Heart right ventricle (tissue), 16 donors: ENCODE data around the gene GP2. TPM values are rescaled to one million over a fixed set of nuclear protein-coding genes. Genes with fewer than 3 reads are reported as not detected.
A peak's percentile ranks its signal among the peaks of the same experiment; 100 is the strongest.

ENCODE experiments used
- ATAC-seq, 8 donors: fragments of 200-7000 bp; cut with Tn5 transposase; one replicate each; pipeline ENCODE4 v1.9.1; 2020; ENCODE audit warnings: mild to moderate bottlenecking in 8 of 8, moderate library complexity in 8 of 8, moderate number of reproducible peaks in 1 of 8
- DNase-seq, 2 donors: peaks; one replicate each; pipeline ENCODE4 v3.0.0-alpha.2; 2020
- H3K27ac ChIP-seq, 10 donors: fragments of 200-600 bp; sonication (generic) in 2 of 10; one replicate each; pipeline versions ENCODE4 v1.5.0 to v1.8.0; 2020 to 2022; ENCODE audit warnings: mild to moderate bottlenecking in 3 of 10
- H3K27me3 ChIP-seq, 7 donors: fragments of 200-600 bp; one replicate each; pipeline ENCODE4 v1.8.0; 2021 to 2022; ENCODE audit warnings: mild to moderate bottlenecking in 2 of 7
- H3K36me3 ChIP-seq, 9 donors: fragments of 200-600 bp; sonication (generic) in 1 of 9; one replicate each; pipeline versions ENCODE4 v1.5.0 to v1.8.0; 2020 to 2022; ENCODE audit warnings: mild to moderate bottlenecking in 2 of 9
- H3K4me1 ChIP-seq, 9 donors: fragments of 200-600 bp; sonication (generic) in 1 of 9; one replicate each; pipeline versions ENCODE4 v1.5.0 to v1.8.0; 2020 to 2022; ENCODE audit warnings: mild to moderate bottlenecking in 4 of 9
- H3K4me3 ChIP-seq, 10 donors: fragments of 200-600 bp; sonication (generic) in 2 of 10; one replicate each; pipeline versions ENCODE4 v1.5.0 to v1.8.0; 2020 to 2022; ENCODE audit warnings: mild to moderate bottlenecking in 7 of 10, moderate library complexity in 2 of 10
- H3K9me3 ChIP-seq, 11 donors: fragments of 200-600 bp in 10 of 11; sonication (generic) in 2 of 11; one replicate each; pipeline versions ENCODE4 v1.5.0 to v1.8.0; 2013 to 2022; ENCODE audit warnings: mild to moderate bottlenecking in 2 of 11, control low read depth in 1 of 11, moderate library complexity in 1 of 11
- WGBS, 2 donors: extraction: QIAGEN DNeasy Blood & Tissue Kit; methylation state at CpG; one replicate each; pipeline ENCODE4 v1.1.7; 2013; ENCODE audit warnings: inconsistent platforms in 1 of 2; 5-methylcytosine and 5-hydroxymethylcytosine counted together
- intact Hi-C, 10 donors: fragments of 100-400 bp; cut with DNase I; formaldehyde crosslinking; loops; one replicate each; pipeline versions ENCODE4 v1.11.1 to v1.14.2; 2022
- polyA plus RNA-seq, 2 donors: library from polyadenylated mRNA; stranded (reverse); fragments of 200-250 nt; gene quantifications; one replicate each; pipeline ENCODE4 v1.2.3, GENCODE V29; 2013
- total RNA-seq, 10 donors: library from RNA; stranded (reverse); fragmentation: NEBNext Ultra II Directional in 3 of 10; extraction: Animal tissue kit (Norgen Biotek cat#: 25700) in 3 of 10; gene quantifications; one replicate each; pipeline versions ENCODE4 v1.2.1 to v1.2.4, GENCODE V29; 2021 to 2023
- TF ChIP-seq, protein P1 (sequence below), 9 donors: fragments of 200-600 bp; sonication (generic) in 2 of 9; IDR thresholded peaks; one replicate each; pipeline versions ENCODE4 v1.5.0 to v1.8.0; 2021 to 2022; ENCODE audit warnings: antibody characterized with exemption in 9 of 9, mild to moderate bottlenecking in 5 of 9, moderate library complexity in 1 of 9
- donor health status: Arrhythmogenic right ventricular cardiomyopathy.
- donor health status: ischemic (EF 13 %, LVEDD 7.1; RV severe dilation, severe dysfunction).
- donor health status: healthy with polysubstance abuse.
- donor health status: DM: no; HTN: yes; CAD: no.
- donor health status: DM: no; HTN: no; CAD: no.
- donor health status: ischemic (EF 25% LVEDD 6.9; RV normal size, moderate dysfunction).
- donor health status: ischemic (EF 25% LVEDD 5.7; RV mildly dilated, moderate dysfunction).
- donor health status: healthy.
- donor health status: DM: yes; HTN: yes; CAD: no.
- donor health status: Ischemic cardiomyopathy.
- donor health status: ischemic (EF 35%, LVEDD 5.7; RV mildly dilated, moderate dysfunction).
- donor health status: nonischemic (EF 11% LVEDD 7.7; RV severe dilation, severe dysfunction).
- donor health status: DM: yes; HTN: yes; CAD: no.
- donor health status: PGD.
- donor health status: ischemic (EF 29% LVEDD 5.4; RV normal size, mild dysfunction).
- donor health status: nonischemic (EF 23%, LVEDD 6.1; RV moderate dilation, normal function).

The GP2 gene
- total and polyA plus RNA-seq, 12 donors: 0.54 to 3.8 (median 2.6) TPM; not detected in 4

DNA sequence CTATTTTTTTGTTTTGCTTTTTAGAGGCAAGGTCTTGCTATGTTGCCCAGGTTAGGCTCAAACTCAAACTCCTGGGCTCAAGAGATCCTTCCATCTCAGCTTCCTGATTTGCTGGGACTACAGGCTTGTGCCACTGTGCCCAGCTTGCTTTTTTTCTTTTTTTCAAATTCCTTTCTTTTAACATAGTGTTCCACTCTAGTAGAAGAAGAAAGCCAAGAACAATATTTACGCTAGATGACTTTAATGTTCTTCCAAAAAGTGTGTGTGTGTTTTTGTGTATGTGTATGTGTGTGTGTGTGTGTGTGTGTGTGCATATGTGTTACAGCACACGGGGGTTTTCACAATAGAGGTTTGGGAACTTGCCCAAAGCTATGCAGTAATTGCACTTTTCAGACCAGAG lies 35.9 kb upstream of the GP2 start:
- WGBS, 2 donors: 72 to 75% methylated on average over 2 of the region's 2 CpGs
- DNase-seq: no peak

DNA sequence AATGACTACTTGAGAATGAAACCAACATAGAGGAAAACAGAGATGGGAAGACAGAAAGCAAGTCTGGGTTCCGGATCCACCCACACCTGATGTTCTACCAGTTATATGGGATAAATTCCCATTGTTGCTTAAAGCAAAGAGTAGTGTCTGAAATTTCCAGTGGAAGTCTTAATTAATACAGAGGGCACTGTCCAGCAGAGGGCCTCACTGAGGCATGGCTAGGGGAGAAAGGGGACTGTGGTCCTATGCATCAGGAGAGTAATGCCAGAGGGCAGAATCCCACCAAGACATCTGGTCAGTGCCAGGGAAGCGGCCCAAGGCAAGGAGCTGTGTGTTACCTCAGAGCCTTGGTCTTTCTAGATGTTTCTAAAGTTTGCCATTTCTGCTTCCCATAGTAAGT lies 32.7 kb upstream of the GP2 start:
- intact Hi-C loops: loop anchor here in 1 of 10 donors (10.0 kb wide), 1 partner anchor 65 kb away; no protein-coding TSS in a partner anchor
- TF ChIP-seq, protein P1, sequence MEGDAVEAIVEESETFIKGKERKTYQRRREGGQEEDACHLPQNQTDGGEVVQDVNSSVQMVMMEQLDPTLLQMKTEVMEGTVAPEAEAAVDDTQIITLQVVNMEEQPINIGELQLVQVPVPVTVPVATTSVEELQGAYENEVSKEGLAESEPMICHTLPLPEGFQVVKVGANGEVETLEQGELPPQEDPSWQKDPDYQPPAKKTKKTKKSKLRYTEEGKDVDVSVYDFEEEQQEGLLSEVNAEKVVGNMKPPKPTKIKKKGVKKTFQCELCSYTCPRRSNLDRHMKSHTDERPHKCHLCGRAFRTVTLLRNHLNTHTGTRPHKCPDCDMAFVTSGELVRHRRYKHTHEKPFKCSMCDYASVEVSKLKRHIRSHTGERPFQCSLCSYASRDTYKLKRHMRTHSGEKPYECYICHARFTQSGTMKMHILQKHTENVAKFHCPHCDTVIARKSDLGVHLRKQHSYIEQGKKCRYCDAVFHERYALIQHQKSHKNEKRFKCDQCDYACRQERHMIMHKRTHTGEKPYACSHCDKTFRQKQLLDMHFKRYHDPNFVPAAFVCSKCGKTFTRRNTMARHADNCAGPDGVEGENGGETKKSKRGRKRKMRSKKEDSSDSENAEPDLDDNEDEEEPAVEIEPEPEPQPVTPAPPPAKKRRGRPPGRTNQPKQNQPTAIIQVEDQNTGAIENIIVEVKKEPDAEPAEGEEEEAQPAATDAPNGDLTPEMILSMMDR (IDR thresholded peaks at IDR 0.05): peak in 4 of 9 donors; percentile 10 to 12 (median 10)
- ATAC-seq (no peak), DNase-seq (no peak)
- peaks cover 0 to 48% (median 23%) of the 10 kb centered on the region in 7 donors for H3K27me3 ChIP-seq
- 51 to 53% methylated on average over 2 of the region's 2 CpGs for WGBS, 2 donors
- H3K9me3 ChIP-seq: no peaks in the 10 kb centered on the region
- no peaks in the 10 kb centered on the region for H3K4me1 ChIP-seq
- H3K27ac ChIP-seq: no peak overlapping the region
- no peak overlapping the region for H3K4me3 ChIP-seq
- H3K36me3 ChIP-seq: no peaks in the 10 kb centered on the region

More for the DNA sequence above, 35.9 kb upstream of the GP2 start:
- TF ChIP-seq, protein P1 (IDR thresholded peaks at IDR 0.05): no peak
- Histone ChIP-seq H3K4me1 (no peaks in the 10 kb centered on the region), H3K27me3 (peaks cover 0 to 42% (median 10%) of the 10 kb centered on the region in 7 donors), H3K36me3 (no peaks in the 10 kb centered on the region), H3K4me3 (no peak overlapping the region), H3K27ac (no peak overlapping the region), H3K9me3 (peaks cover 0 to 2% (median 0%) of the 10 kb centered on the region in 11 donors)
- no peak for ATAC-seq
- intact Hi-C loops: no loop called here

DNA sequence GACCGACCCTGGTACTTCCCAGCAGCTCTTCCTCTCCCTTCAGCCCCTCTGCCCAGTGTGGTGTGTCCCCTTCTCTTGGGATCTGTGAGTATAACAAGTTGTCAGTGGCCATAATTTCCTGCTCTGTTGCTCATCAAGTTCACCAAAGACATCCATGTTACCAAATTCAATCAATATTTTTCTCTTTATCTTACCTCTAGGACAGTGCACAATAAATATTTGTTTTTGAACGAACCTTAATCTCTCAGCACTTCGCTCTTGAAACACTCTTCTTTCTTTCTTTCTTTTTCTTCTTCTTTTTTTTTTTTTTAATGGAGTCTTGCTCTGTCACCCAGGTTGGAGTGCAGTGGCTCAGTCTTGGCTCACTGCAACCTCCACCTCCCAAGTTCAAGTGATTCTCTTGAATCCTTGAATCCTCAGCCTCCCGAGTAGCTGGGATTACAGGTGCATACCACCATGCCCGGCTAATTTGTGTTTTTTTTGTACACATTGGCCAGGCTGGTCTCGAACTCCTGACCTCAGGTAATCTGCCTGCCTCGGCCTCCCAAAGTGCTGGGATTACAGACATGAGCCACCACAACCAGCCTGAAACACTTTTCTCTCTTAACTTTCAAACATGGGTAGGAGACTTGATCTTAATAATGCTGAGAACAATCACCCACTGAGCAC lies 27.9 kb upstream of the GP2 start:
- ATAC-seq: no peak
- TF ChIP-seq, protein P1 (IDR thresholded peaks at IDR 0.05): no peak
- 72 to 75% methylated on average over 7 of the region's 7 CpGs for WGBS, 2 donors

GRCh38 chr16:20353379-20353778 lies 26.1 kb upstream of the GP2 start:
- ATAC-seq (no peak), DNase-seq (no peak)
- intact Hi-C loops: loop anchor here in 1 of 10 donors (10.0 kb wide), 1 partner anchor 59 kb away; no protein-coding TSS in a partner anchor
- TF ChIP-seq, protein P1 (IDR thresholded peaks at IDR 0.05): no peak
- no peak overlapping the region for H3K27ac ChIP-seq
- H3K9me3 ChIP-seq: no peaks in the 10 kb centered on the region
- H3K36me3 ChIP-seq: no peaks in the 10 kb centered on the region
- peaks cover 0 to 61% (median 28%) of the 10 kb centered on the region in 7 donors for H3K27me3 ChIP-seq
- H3K4me3 ChIP-seq: no peak overlapping the region
- no peaks in the 10 kb centered on the region for H3K4me1 ChIP-seq

More for the DNA sequence above, 27.9 kb upstream of the GP2 start:
- intact Hi-C loops: loop anchor here in 1 of 10 donors (10.0 kb wide), 1 partner anchor 60 kb away; no protein-coding TSS in a partner anchor
- Histone ChIP-seq H3K4me1 (no peaks in the 10 kb centered on the region), H3K4me3 (no peak overlapping the region), H3K9me3 (no peaks in the 10 kb centered on the region), H3K27ac (no peak overlapping the region), H3K36me3 (no peaks in the 10 kb centered on the region), H3K27me3 (peaks cover 0 to 42% (median 20%) of the 10 kb centered on the region in 7 donors)
- DNase-seq: no peak
